ENCODE data around the gene ANKRD66.

- TF ChIP-seq GATA3 (IDR thresholded peaks at IDR 0.05; ENCODE audit: low read depth, low read length) (no peak), GATA2 (IDR thresholded peaks at IDR 0.05; ENCODE audit: low read depth, low read length) (no peak)
Observed at GRCh38 chr6:46745973-46746372, 760 bp upstream of the ANKRD66 start.
